ENCODE results near the gene SOX6.

The SOX6 gene

DNA sequence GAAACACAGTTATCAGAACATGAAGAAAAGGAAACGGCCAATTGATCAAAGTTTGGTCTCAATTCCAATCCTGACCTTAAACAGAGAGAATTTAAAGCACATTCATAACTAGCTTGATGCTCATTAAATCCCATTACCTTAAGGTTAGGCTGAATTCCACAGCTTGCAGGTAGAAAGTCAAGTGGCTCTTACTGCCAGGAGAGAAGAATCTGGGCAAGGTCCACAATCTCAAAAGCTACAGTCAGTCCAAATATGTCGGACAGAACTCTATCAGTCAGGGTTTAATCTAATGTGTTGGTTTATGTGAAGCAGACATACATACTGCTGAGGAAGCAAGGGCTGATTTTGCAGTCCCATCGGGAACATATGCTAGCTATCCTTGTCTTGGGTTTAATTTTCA lies 348.8 kb downstream of the SOX6 start:
- H3K9me3 ChIP-seq (ENCODE audit: control insufficient read depth, insufficient read depth, low read length): no peaks in the 10 kb centered on the region
- no peaks in the 10 kb centered on the region for H3K4me1 ChIP-seq (ENCODE audit: insufficient read depth, low read length)
- no peaks in the 10 kb centered on the region for H3K36me3 ChIP-seq (ENCODE audit: insufficient read depth, low read length)
- no peak overlapping the region for H3K9ac ChIP-seq (ENCODE audit: low read depth, low read length)

DNA sequence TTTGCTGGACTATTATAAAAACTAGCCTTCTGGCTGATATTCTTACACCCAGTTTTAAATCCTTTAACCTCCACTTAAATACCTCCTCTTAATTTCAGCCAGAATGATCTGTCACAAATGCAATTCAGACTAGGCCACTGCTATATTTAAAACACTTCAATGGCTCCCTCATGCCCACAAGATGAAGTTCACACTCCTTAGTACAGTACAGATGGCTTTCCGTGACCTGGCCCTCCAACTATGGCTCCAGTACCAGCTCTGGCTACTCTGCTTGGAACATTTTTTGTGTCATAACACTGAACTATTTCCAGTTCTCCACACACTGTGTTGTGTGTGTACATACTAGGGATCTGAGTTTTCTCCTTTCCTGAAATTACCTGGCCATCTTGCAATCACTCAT lies 353.4 kb downstream of the SOX6 start:
- Histone ChIP-seq H3K9me3 (ENCODE audit: control insufficient read depth, insufficient read depth, low read length) (no peaks in the 10 kb centered on the region), H3K4me1 (ENCODE audit: insufficient read depth, low read length) (peaks cover 10% of the 10 kb centered on the region; the same call in 1 of the 2 replicates), H3K9ac (ENCODE audit: low read depth, low read length) (no peak overlapping the region), H3K36me3 (ENCODE audit: insufficient read depth, low read length) (no peaks in the 10 kb centered on the region)

GRCh38 chr11:16001899-16002426 lies 354.4 kb downstream of the SOX6 start:
- H3K9me3 ChIP-seq (ENCODE audit: control insufficient read depth, insufficient read depth, low read length): no peaks in the 10 kb centered on the region
- no peak overlapping the region for H3K9ac ChIP-seq (ENCODE audit: low read depth, low read length)
- H3K36me3 ChIP-seq (ENCODE audit: insufficient read depth, low read length): no peaks in the 10 kb centered on the region
- H3K4me1 ChIP-seq (ENCODE audit: insufficient read depth, low read length): peaks cover 10% of the 10 kb centered on the region; the same call in 1 of the 2 replicates

DNA sequence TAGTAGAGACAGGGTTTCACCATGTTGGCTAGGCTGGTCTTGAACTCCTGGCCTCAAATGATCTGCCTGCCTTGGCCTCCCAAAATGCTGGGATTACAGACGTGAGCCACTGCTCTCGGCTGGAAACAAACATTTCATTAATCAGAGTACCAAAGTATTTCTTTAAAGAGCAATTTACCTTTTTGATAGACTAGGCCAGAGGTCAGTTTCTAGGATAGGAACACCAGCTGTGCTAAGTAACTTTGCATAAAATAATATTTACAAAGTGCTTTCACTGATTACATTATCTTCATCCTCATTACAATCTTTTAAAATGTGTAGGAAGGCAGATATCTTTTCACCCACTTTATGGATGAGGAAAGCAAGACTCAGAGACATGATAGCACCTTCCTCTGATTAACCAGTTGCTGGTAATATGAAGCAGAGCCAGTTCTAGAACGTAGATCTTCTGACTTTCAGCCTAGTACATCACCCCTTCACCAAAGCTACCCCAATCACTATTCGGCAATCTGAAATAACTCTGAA lies 355.2 kb downstream of the SOX6 start:
- H3K9ac ChIP-seq (ENCODE audit: low read depth, low read length): no peak overlapping the region
- H3K9me3 ChIP-seq (ENCODE audit: control insufficient read depth, insufficient read depth, low read length): no peaks in the 10 kb centered on the region
- no peaks in the 10 kb centered on the region for H3K36me3 ChIP-seq (ENCODE audit: insufficient read depth, low read length)
- peaks cover 10% of the 10 kb centered on the region; the same call in 1 of the 2 replicates for H3K4me1 ChIP-seq (ENCODE audit: insufficient read depth, low read length)

DNA sequence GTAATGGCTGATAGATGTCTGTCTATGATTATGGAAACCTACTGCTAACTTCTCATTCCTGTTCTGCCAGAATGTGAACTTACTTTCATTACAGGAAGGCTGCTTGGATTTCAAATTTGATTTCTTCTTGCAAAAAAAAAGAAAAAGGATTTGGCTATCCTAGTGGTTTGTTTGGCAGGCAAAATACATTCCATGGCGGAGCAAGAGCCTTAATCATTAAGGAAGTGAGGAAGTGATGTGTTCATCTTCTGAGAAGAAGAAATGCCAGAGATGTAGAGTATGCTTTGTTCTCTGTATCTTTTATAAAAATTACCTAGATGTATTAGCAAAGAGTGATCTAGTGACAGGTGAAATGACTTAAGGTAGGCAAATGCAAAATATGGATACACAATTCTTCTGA lies 356.3 kb downstream of the SOX6 start:
- no peaks in the 10 kb centered on the region for H3K36me3 ChIP-seq (ENCODE audit: insufficient read depth, low read length)
- no peak overlapping the region for H3K9ac ChIP-seq (ENCODE audit: low read depth, low read length)
- H3K9me3 ChIP-seq (ENCODE audit: control insufficient read depth, insufficient read depth, low read length): no peaks in the 10 kb centered on the region
- peaks cover 10% of the 10 kb centered on the region; the same call in 1 of the 2 replicates for H3K4me1 ChIP-seq (ENCODE audit: insufficient read depth, low read length)

GRCh38 chr11:15993345-15993744 lies 363.0 kb downstream of the SOX6 start:
- no peak overlapping the region for H3K9ac ChIP-seq (ENCODE audit: low read depth, low read length)
- H3K9me3 ChIP-seq (ENCODE audit: control insufficient read depth, insufficient read depth, low read length): no peaks in the 10 kb centered on the region
- no peaks in the 10 kb centered on the region for H3K36me3 ChIP-seq (ENCODE audit: insufficient read depth, low read length)
- H3K4me1 ChIP-seq (ENCODE audit: insufficient read depth, low read length): no peaks in the 10 kb centered on the region

GRCh38 chr11:15991215-15991614 lies 365.1 kb downstream of the SOX6 start:
- Histone ChIP-seq H3K9me3 (ENCODE audit: control insufficient read depth, insufficient read depth, low read length) (no peaks in the 10 kb centered on the region), H3K36me3 (ENCODE audit: insufficient read depth, low read length) (no peaks in the 10 kb centered on the region), H3K4me1 (ENCODE audit: insufficient read depth, low read length) (no peaks in the 10 kb centered on the region), H3K9ac (ENCODE audit: low read depth, low read length) (no peak overlapping the region)

- Histone ChIP-seq H3K36me3 (ENCODE audit: insufficient read depth, low read length) (no peaks in the 10 kb centered on the region), H3K9ac (ENCODE audit: low read depth, low read length) (no peak overlapping the region), H3K9me3 (ENCODE audit: control insufficient read depth, insufficient read depth, low read length) (no peaks in the 10 kb centered on the region), H3K4me1 (ENCODE audit: insufficient read depth, low read length) (no peaks in the 10 kb centered on the region)
Measured at GRCh38 chr11:15989685-15990084, 366.7 kb downstream of the SOX6 start.

GRCh38 chr11:15988693-15989231 lies 367.6 kb downstream of the SOX6 start:
- Histone ChIP-seq H3K9me3 (ENCODE audit: control insufficient read depth, insufficient read depth, low read length) (no peaks in the 10 kb centered on the region), H3K9ac (ENCODE audit: low read depth, low read length) (peak overlapping the region; percentile 1; the same call in 1 of the 2 replicates), H3K4me1 (ENCODE audit: insufficient read depth, low read length) (no peaks in the 10 kb centered on the region), H3K36me3 (ENCODE audit: insufficient read depth, low read length) (no peaks in the 10 kb centered on the region)

GRCh38 chr11:15988016-15988550 lies 368.3 kb downstream of the SOX6 start:
- no peak overlapping the region for H3K9ac ChIP-seq (ENCODE audit: low read depth, low read length)
- no peaks in the 10 kb centered on the region for H3K9me3 ChIP-seq (ENCODE audit: control insufficient read depth, insufficient read depth, low read length)
- H3K36me3 ChIP-seq (ENCODE audit: insufficient read depth, low read length): no peaks in the 10 kb centered on the region
- no peaks in the 10 kb centered on the region for H3K4me1 ChIP-seq (ENCODE audit: insufficient read depth, low read length)

DNA sequence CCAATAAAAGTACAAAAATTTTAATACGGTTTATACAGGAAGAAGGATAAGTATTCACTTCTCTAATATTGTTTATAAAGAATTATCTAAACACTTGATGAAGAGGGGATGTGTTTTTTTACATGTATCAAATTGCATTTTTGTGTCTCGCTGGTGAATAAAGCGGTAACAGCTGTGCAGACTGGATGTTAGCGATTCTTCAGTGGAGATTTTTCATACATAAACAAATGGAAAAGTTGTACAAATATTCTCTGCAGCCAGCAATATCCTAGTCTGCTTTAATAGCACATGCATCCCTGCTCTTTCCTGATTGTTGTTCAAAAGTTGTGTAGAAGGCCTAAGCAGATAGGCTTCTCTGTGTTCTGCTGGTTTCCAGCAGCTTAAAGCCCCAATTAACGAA lies 369.3 kb downstream of the SOX6 start:
- Histone ChIP-seq H3K9me3 (ENCODE audit: control insufficient read depth, insufficient read depth, low read length) (no peaks in the 10 kb centered on the region), H3K9ac (ENCODE audit: low read depth, low read length) (no peak overlapping the region), H3K4me1 (ENCODE audit: insufficient read depth, low read length) (no peaks in the 10 kb centered on the region), H3K36me3 (ENCODE audit: insufficient read depth, low read length) (no peaks in the 10 kb centered on the region)

- no peaks in the 10 kb centered on the region for H3K36me3 ChIP-seq (ENCODE audit: insufficient read depth, low read length)
- no peaks in the 10 kb centered on the region for H3K4me1 ChIP-seq (ENCODE audit: insufficient read depth, low read length)
- no peak overlapping the region for H3K9ac ChIP-seq (ENCODE audit: low read depth, low read length)
- H3K9me3 ChIP-seq (ENCODE audit: control insufficient read depth, insufficient read depth, low read length): no peaks in the 10 kb centered on the region
Measured at GRCh38 chr11:15985860-15986139, 370.5 kb downstream of the SOX6 start.

GRCh38 chr11:15985127-15985859 lies 371.1 kb downstream of the SOX6 start:
- Histone ChIP-seq H3K36me3 (ENCODE audit: insufficient read depth, low read length) (no peaks in the 10 kb centered on the region), H3K4me1 (ENCODE audit: insufficient read depth, low read length) (no peaks in the 10 kb centered on the region), H3K9me3 (ENCODE audit: control insufficient read depth, insufficient read depth, low read length) (no peaks in the 10 kb centered on the region), H3K9ac (ENCODE audit: low read depth, low read length) (no peak overlapping the region)

- no peaks in the 10 kb centered on the region for H3K4me1 ChIP-seq (ENCODE audit: insufficient read depth, low read length)
- H3K9me3 ChIP-seq (ENCODE audit: control insufficient read depth, insufficient read depth, low read length): no peaks in the 10 kb centered on the region
- no peak overlapping the region for H3K9ac ChIP-seq (ENCODE audit: low read depth, low read length)
- H3K36me3 ChIP-seq (ENCODE audit: insufficient read depth, low read length): no peaks in the 10 kb centered on the region
Measured at GRCh38 chr11:15981292-15981691, 375.1 kb downstream of the SOX6 start.

GRCh38 chr11:15977116-15977515 lies 379.2 kb downstream of the SOX6 start:
- Histone ChIP-seq H3K9ac (ENCODE audit: low read depth, low read length) (no peak overlapping the region), H3K4me1 (ENCODE audit: insufficient read depth, low read length) (no peaks in the 10 kb centered on the region), H3K36me3 (ENCODE audit: insufficient read depth, low read length) (no peaks in the 10 kb centered on the region), H3K9me3 (ENCODE audit: control insufficient read depth, insufficient read depth, low read length) (no peaks in the 10 kb centered on the region)

Data from ES-I3 (cell line).